ENCODE results near the gene CDH1.

- no peak for TF ChIP-seq POLR2AphosphoS5 (IDR thresholded peaks at IDR 0.05; ENCODE audit: low read depth, low read length)
- no peak for TF ChIP-seq POLR2A (IDR thresholded peaks at IDR 0.05; ENCODE audit: low read depth, low read length)
- no peak for TF ChIP-seq TAF1 (IDR thresholded peaks at IDR 0.05; ENCODE audit: low read depth, low read length)
- no peak for TF ChIP-seq PAX5 (IDR thresholded peaks at IDR 0.05; ENCODE audit: insufficient read depth, low read length, severe bottlenecking)
- no peak for TF ChIP-seq SPI1 (IDR thresholded peaks at IDR 0.05; ENCODE audit: low read depth, low read length)
- no peak for TF ChIP-seq POU2F2 (IDR thresholded peaks at IDR 0.05; ENCODE audit: low read depth, low read length)
Measured at GRCh38 chr16:68866933-68867332, 129.8 kb downstream of the CDH1 start.

All from GM12891 (cell line).